SK-N-SH treated with all-trans-retinoic acid at 6 μM for 48 hours (cell line): ENCODE data around the gene CATSPERD.
"Not testable (repeated sequence)": the region's sequence is repeated elsewhere in the genome, so short reads cannot be mapped to it uniquely, and the experiment has no call there.

Experiments used
- ATAC-seq: fragments of 200-7000 bp; cut with Tn5 transposase; 3 replicates; pipeline ENCODE4 v1.9.1; 2020; ENCODE audit warnings: mild to moderate bottlenecking, moderate library complexity
- ARNTL ChIP-seq: fragments of 450-650 bp; formaldehyde crosslinking; IDR thresholded peaks from 2 replicates; pipeline ENCODE4 v1.5.0; 2020; ENCODE audit warnings: low read depth, mild to moderate bottlenecking, moderate library complexity, borderline replicate concordance
- BACH2 ChIP-seq: fragments of 250-450 bp; sonication (Bioruptor Pico); IDR thresholded peaks from 2 replicates; pipeline ENCODE4 v1.9.0; 2021; ENCODE audit warnings: mild to moderate bottlenecking, borderline replicate concordance
- CSDC2 ChIP-seq: fragments of 250-450 bp; sonication (Bioruptor Pico); IDR thresholded peaks from 2 replicates; pipeline ENCODE4 v1.5.0; 2020; ENCODE audit warnings: mild to moderate bottlenecking, moderate library complexity
- CSRNP3 ChIP-seq: fragments of 250-450 bp; sonication (Bioruptor Pico); IDR thresholded peaks from 2 replicates; pipeline ENCODE4 v1.5.1; 2021; ENCODE audit warnings: mild to moderate bottlenecking, moderate library complexity
- ESRRG ChIP-seq: fragments of 250-450 bp; sonication (Bioruptor Pico); IDR thresholded peaks from 2 replicates; pipeline ENCODE4 v1.6.1; 2021; ENCODE audit warnings: mild to moderate bottlenecking
- GLIS3 ChIP-seq: fragments of 250-450 bp; sonication (Bioruptor Pico); IDR thresholded peaks from 2 replicates; pipeline ENCODE4 v1.5.0; 2020; ENCODE audit warnings: mild to moderate bottlenecking, moderate library complexity
- OSR1 ChIP-seq: fragments of 250-450 bp; sonication (Bioruptor Pico); IDR thresholded peaks from 2 replicates; pipeline ENCODE4 v1.8.0; 2022; ENCODE audit warnings: moderate library complexity, mild to moderate bottlenecking, inconsistent platforms
- PATZ1 ChIP-seq: fragments of 250-450 bp; sonication (Bioruptor Pico); IDR thresholded peaks from 2 replicates; pipeline ENCODE4 v1.8.0; 2020; ENCODE audit warnings: mild to moderate bottlenecking, moderate library complexity, borderline replicate concordance
- POU6F1 ChIP-seq: fragments of 250-450 bp; sonication (Bioruptor Pico); IDR thresholded peaks from 2 replicates; pipeline ENCODE4 v1.8.0; 2021; ENCODE audit warnings: low read depth, mild to moderate bottlenecking, moderate library complexity, borderline replicate concordance
- PPARA ChIP-seq: fragments of 250-450 bp; sonication (Bioruptor Pico); IDR thresholded peaks from 2 replicates; pipeline ENCODE4 v1.5.0; 2020; ENCODE audit warnings: mild to moderate bottlenecking, borderline replicate concordance
- RARB ChIP-seq: fragments of 250-450 bp; sonication (Bioruptor Pico); IDR thresholded peaks from 2 replicates; pipeline ENCODE4 v1.8.0; 2021; ENCODE audit warnings: mild to moderate bottlenecking, moderate library complexity
- TOX ChIP-seq: fragments of 250-450 bp; sonication (Bioruptor Pico); IDR thresholded peaks from 2 replicates; pipeline ENCODE4 v1.8.0; 2021; ENCODE audit warnings: mild to moderate bottlenecking, moderate library complexity, borderline replicate concordance
- TSHZ2 ChIP-seq: fragments of 250-450 bp; sonication (Bioruptor Pico); IDR thresholded peaks from 2 replicates; pipeline ENCODE4 v1.5.0; 2020; ENCODE audit warnings: mild to moderate bottlenecking, moderate library complexity
- ZFP3 ChIP-seq: fragments of 250-450 bp; sonication (Bioruptor Pico); IDR thresholded peaks from 2 replicates; pipeline ENCODE4 v1.5.0; 2020; ENCODE audit warnings: mild to moderate bottlenecking, moderate library complexity
- ZFP30 ChIP-seq: fragments of 450-650 bp; formaldehyde crosslinking; IDR thresholded peaks from 2 replicates; pipeline ENCODE4 v1.5.0; 2022; ENCODE audit warnings: mild to moderate bottlenecking, moderate library complexity
- ZNF565 ChIP-seq: fragments of 450-650 bp; formaldehyde crosslinking; conservative IDR thresholded peaks from 2 replicates; pipeline ENCODE4 v1.5.0; 2020; ENCODE audit warnings: low read depth, mild to moderate bottlenecking, moderate library complexity
- ZNF70 ChIP-seq: fragments of 450-650 bp; formaldehyde crosslinking; IDR thresholded peaks from 2 replicates; pipeline ENCODE4 v1.5.0; 2020; ENCODE audit warnings: mild to moderate bottlenecking, moderate library complexity
- ZNF8 ChIP-seq: fragments of 450-650 bp; formaldehyde crosslinking; IDR thresholded peaks from 2 replicates; pipeline ENCODE4 v1.5.0; 2020; ENCODE audit warnings: mild to moderate bottlenecking, moderate library complexity

CATSPERD gene

GRCh38 chr19:5686647-5687359, 33.6 kb upstream of the CATSPERD start:
- peak; percentile 77 for ATAC-seq
- TF ChIP-seq OSR1 (CRISPR knock-in tag) (no peak), RARB (CRISPR knock-in tag) (no peak), TSHZ2 (CRISPR knock-in tag) (no peak), BACH2 (CRISPR knock-in tag) (no peak), PPARA (CRISPR knock-in tag) (no peak), ARNTL (no peak), PATZ1 (no peak), ZNF565 (no peak), ZNF8 (CRISPR knock-in tag) (no peak), ZFP30 (CRISPR knock-in tag) (no peak)

- no peak for TF ChIP-seq TOX
- no peak for TF ChIP-seq ZNF8 (CRISPR knock-in tag)
- TF ChIP-seq ZFP3 = peak; percentile 39; the same call in 1 of the 2 replicates
- no peak for ATAC-seq
Measured at GRCh38 chr19:5687360-5688198, 32.9 kb upstream of the CATSPERD start.

GRCh38 chr19:5688262-5688881, 32.1 kb upstream of the CATSPERD start:
- ATAC-seq = not testable (repeated sequence)

- peak; percentile 67 for ATAC-seq
- TF ChIP-seq ZNF565 (peak; percentile 35; the same call in 1 of the 2 replicates), PPARA (CRISPR knock-in tag) (no peak), ZNF70 (CRISPR knock-in tag) (no peak), ZFP3 (peak; percentile 100), GLIS3 (CRISPR knock-in tag) (no peak), CSRNP3 (no peak), RARB (CRISPR knock-in tag) (no peak), POU6F1 (CRISPR knock-in tag) (peak; percentile 77; the same call in 1 of the 2 replicates), ESRRG (CRISPR knock-in tag) (no peak), CSDC2 (CRISPR knock-in tag) (0 out of 2 replicates have a peak, but pooled peaks have one; percentile 7), ZFP30 (CRISPR knock-in tag) (no peak)
Measured at GRCh38 chr19:5690125-5690954, 30.1 kb upstream of the CATSPERD start, which contains the start of gene RPL36. RPL36 (plus strand) TSS chr19:5690295; CDS start chr19:5690508, 213 bp downstream.
